ENCODE data around the gene ZMIZ1.

The ZMIZ1 gene

DNA sequence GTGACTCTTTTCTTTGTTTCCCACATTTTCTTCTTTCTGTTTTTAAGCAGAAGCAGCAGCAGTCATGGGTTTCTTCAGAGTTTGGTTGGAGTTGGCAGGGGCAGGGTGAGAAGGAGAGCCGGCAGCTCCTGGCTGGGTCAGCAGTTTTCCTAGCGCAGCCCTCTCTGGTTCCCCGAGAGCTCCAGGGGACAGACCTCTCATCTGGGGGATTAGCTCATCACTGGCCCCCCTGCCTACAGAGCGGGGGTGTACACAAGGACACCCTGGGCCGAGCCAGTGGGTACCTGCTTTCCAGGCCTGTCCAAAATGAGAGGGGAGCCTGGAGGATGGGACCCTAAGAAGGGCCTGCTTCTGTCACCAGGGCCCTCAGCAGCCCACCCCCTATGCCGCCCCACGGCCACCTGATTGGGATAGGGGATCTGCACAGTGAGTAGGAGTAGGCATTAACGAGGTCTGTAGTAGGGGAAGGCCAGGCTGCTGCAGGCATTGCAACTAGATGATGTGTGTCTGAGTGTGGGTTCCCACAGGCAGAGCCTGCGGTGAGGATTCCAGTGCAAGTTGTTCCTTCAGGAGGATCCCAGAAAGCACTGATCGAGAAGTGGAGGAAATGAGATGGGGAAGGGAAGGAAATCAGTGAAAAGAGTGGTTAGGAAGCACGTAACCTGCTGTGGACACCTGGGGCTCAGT lies 155.6 kb downstream of the ZMIZ1 start:
- TF ChIP-seq ZFX (IDR thresholded peaks at IDR 0.05; ENCODE audit: borderline replicate concordance), result no peak
- TF ChIP-seq, protein P1, sequence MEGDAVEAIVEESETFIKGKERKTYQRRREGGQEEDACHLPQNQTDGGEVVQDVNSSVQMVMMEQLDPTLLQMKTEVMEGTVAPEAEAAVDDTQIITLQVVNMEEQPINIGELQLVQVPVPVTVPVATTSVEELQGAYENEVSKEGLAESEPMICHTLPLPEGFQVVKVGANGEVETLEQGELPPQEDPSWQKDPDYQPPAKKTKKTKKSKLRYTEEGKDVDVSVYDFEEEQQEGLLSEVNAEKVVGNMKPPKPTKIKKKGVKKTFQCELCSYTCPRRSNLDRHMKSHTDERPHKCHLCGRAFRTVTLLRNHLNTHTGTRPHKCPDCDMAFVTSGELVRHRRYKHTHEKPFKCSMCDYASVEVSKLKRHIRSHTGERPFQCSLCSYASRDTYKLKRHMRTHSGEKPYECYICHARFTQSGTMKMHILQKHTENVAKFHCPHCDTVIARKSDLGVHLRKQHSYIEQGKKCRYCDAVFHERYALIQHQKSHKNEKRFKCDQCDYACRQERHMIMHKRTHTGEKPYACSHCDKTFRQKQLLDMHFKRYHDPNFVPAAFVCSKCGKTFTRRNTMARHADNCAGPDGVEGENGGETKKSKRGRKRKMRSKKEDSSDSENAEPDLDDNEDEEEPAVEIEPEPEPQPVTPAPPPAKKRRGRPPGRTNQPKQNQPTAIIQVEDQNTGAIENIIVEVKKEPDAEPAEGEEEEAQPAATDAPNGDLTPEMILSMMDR (IDR thresholded peaks at IDR 0.05), result no peak
- no peak overlapping the region for H3K27ac ChIP-seq

DNA sequence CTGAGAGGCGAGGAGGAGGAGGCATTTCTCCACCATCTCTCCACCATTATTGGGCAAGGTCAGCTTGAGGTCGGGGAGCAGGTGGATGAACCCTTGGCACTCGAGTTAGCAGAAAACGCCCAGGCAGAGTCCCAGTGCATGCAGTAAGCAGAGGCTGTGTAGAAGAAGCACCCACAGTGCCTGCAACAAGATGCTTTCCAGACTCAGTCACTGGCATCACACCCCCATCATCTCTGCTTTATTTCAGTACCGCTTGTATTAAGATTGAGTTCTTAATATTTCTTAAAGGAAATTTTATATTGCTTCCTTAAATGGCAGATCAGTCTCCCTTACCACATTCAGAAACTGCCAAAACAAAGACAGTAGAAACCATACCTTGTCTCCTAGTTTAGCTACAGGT lies 156.2 kb downstream of the ZMIZ1 start:
- TF ChIP-seq ZFX (IDR thresholded peaks at IDR 0.05; ENCODE audit: borderline replicate concordance), result no peak
- TF ChIP-seq, protein P1 (IDR thresholded peaks at IDR 0.05), result no peak
- H3K27ac ChIP-seq, result no peak overlapping the region

DNA sequence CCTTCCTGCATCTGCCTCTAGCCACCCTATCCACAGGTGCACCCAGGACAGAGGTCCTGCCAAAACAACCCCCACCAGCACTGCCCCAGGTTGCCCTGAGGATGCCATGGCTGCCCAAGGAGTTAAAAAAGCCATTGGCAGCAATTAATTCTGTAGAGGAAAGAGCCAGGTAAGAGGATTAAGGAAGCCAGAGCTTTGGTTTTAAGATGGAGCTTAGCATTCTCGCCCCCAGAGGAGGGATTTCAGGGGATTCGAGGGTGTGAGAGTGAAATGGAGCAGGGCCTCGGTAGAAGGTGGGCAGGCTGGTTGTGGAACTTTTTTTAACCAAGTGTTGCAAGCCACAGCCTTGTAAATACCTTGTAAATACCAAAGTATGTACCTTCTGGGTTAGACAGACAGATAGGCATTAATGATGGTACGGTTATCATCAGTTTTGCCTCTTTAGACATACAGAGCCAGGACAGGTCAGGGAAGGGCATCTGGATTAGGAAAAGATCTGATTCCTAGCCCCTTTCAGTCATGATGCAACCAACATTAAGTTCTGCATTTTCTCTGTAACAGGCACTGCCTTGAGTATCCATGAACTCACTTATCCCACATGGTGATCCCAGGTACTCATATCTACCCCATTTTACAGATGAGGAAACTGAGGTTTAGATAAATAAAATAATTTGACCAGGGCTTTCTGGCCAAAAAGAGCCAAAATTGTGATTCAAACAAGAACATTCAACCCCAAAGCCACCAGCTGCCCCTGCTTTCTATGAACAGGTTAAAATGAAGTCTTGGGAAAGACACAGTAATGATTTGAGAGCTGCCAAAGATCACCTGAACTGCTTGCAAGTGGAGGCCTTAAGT lies 157.9 kb downstream of the ZMIZ1 start:
- no peak overlapping the region for H3K27ac ChIP-seq
- TF ChIP-seq, protein P1 (IDR thresholded peaks at IDR 0.05), result no peak
- TF ChIP-seq ZFX (IDR thresholded peaks at IDR 0.05; ENCODE audit: borderline replicate concordance), result no peak

DNA sequence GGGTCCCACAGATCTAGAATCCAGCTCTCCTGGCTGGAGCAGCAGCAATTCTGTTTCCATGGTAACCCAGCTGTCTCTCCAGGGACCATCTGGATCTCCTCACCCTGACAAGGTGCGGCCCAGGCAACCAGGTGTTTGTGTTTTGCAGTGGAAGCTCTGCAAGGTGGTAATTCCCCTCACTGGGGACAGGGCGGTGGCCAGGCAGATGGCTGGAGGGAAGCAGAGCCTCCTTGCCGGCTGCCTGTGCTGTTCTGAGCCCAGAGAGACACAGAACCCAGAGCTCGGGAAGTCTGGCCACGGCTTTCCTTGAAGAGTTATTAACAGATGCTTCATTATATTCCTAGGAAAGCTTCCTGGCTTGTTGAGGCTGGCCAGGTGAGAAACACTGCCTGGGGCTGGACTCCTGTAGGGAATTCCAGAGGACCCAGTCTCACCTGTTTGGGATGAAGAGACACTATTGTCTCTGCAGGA lies 160.3 kb downstream of the ZMIZ1 start:
- TF ChIP-seq ZFX (IDR thresholded peaks at IDR 0.05; ENCODE audit: borderline replicate concordance), result no peak
- TF ChIP-seq, protein P1 (IDR thresholded peaks at IDR 0.05), result no peak
- H3K27ac ChIP-seq, result no peak overlapping the region

DNA sequence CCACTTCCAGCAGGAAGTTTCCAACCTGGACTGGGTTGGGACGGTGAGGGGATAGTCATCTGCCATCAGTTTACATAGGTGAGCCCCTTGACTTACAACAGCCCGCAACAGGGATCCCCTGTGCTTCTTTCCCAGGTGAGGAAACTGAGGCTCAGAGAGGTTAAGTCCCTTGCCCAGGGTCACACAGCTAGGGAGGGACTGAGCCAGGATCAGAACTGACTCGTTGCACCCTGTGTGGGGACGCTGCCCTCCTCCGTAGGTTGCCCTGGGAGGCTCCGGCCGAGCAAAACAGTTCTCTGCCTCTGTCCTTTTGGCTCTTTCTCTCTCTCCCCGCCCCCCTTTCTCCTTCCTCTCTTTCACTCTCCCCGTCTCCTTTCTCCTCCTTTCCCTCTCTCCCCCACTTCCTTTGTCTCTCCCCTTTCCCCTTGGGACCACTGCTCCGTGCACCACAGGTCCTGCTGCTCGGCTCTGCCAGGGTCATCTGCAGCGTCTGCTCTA lies 161.1 kb downstream of the ZMIZ1 start:
- H3K27ac ChIP-seq, result no peak overlapping the region
- TF ChIP-seq ZFX (IDR thresholded peaks at IDR 0.05; ENCODE audit: borderline replicate concordance), result no peak
- TF ChIP-seq, protein P1 (IDR thresholded peaks at IDR 0.05), result no peak

DNA sequence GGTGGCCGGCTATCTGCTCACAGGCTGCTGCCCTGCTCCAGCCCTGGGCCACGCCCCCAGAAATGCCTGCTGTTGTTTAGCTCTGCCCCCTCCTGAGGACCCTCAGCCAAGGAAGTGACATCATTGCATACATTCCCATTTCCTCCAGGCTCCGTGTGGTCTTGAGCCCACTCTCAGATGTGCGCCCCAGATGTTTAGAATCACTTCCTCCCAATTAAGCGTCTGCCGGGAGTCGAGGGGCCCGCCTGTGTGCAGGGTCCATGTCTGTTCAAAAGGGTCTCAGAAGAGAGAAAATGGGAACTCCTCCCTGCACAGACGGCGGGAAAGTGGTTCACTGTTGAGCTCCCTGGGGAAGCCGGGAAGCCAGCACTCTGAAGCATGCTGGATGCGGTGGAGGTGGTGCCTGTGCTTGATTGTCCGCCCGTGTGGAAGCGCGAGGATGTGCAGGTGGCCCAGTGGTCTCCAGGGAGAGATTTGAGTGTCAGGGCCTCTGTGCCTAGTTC lies 161.6 kb downstream of the ZMIZ1 start:
- H3K27ac ChIP-seq, result no peak overlapping the region

More for the DNA sequence above, 161.6 kb downstream of the ZMIZ1 start:
- TF ChIP-seq, protein P1 (IDR thresholded peaks at IDR 0.05), result no peak
- TF ChIP-seq ZFX (IDR thresholded peaks at IDR 0.05; ENCODE audit: borderline replicate concordance), result no peak
